GF-D8 (cell line): ENCODE measurements around the gene PDK2.

Source experiments
- DNase-seq: peaks from one replicate; lab custom pipeline; 2025; lab: John Stamatoyannopoulos, UW

Gene PDK2

DNA sequence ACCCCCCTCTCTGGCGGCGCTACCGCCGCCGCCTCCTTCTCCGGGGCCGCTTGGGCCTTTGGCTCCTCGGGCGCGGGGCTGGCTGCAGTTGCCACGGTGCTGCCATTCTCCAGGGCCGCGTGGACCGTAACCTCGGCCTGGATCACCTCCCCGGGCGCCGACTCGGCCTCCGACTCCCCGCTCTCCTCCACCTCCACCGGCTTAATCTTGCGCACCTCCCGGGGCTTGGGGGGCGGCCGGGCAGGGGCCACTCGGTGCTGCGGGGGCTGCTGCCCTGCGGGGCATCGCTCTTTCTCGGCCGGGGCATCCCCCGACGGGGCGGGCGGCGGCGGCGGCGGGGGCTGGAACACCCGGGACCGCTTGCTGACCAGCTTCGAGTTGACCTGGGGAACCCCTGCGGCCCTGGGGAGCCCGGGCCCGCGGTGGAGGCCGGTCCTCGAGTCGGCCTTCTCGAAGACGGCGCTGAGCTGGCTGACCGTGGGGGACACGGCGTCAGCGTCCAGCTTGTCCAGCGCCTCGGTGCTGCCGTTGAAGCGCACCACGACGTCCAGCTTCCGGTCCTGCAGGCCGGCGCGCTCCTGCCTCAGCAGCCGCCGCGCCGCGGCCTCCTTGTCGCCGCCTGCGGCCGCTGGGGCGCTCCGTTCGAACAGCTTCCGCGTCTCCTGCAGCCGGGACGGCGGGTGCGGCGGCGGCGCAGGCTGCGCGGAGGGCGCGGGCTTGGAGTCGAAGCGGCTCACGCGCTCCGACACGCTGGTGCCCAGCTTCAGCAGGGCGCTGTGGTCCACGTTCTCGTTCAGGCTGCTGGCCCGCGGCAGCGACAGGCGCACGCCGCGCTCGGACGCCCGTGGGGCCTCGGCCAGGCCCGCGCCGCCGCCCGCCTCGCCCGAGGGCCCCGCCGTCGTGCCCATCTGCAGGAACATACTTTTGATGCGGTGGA is 54.5 kb downstream of the PDK2 start:
- no peak for DNase-seq

DNA sequence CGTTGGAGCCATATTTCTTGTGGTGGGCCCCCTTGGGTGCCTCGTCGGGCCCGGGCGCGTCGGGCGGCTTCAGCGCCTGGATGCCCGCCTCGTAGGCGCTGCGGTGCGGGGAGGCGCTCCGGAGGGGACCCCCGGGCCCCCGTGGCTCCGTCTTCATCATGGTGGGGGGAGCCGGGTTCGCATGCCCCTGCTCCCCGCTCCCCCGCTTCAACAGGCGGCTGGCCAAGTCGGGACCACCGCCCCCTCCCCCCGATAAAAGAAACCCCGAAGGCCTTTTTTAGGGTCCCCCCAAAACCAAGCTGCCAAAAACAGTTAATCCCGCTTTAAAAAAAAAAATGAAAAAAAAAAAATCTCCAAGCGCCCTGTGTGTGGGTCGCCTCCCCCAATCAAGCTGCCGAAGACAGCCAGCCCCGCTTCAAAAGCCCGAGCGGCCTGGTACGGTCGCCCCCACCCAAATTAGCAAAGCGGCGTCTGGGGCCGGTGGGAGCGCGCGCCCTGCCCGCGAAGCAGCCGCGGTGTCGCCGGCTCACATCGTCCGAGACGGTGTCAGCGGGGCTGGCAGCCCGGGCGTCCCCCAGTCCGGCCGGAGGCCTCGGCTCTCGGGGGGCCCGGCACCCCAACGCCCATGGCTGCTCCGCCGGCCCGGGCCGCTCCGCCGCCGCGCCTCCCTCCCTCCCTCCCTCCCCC is 55.3 kb downstream of the PDK2 start, which contains the start of gene PPP1R9B:
PPP1R9B (minus strand) TSS at position 324 of the 687 bp plus-strand sequence; CDS start at position 160, 164 bp downstream.
- no peak for DNase-seq

DNA sequence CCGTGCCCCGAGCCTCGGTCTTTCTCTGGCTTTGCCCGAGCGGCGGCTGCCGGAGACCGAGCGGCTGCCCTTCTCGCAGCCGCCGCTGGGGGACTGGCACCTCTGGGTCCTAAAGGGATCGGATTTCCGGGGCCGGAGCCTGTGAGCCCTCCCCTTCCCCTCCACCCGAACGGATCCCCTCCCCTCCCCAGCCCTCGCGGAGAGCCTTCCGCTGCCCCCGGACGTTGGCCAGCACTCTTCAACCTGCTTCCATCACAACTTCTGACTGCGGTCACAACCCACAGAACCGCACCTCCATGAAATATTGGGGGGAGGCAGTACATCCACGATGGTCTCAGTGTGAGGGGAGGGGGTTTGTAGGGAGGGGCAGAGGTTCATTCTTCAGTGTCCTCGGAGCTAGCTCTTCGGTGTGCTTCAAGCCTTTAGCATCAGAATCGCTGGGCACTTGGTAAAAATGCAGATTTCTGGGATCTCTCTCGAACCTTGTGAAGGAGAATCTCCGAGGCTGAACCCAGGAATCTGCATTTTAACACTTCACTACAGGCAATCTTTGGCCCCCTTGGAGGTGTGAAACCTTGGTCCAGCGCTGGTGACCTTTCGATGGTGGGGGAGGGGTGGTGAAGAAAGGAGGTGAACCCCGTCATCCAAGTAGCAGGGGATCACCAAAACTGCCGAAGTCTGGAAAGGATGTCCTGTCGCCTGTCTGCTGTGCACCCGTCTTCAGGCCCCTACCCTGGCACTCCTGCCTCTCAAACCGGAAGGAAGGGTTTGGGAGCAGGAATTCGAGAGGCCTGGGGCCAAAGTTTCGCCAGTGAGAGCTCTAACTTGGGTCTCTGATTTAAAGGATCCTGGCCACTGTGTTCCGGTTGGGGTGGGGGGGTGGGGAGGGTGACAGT is 56.1 kb downstream of the PDK2 start:
- DNase-seq, result peak; percentile 61

DNA sequence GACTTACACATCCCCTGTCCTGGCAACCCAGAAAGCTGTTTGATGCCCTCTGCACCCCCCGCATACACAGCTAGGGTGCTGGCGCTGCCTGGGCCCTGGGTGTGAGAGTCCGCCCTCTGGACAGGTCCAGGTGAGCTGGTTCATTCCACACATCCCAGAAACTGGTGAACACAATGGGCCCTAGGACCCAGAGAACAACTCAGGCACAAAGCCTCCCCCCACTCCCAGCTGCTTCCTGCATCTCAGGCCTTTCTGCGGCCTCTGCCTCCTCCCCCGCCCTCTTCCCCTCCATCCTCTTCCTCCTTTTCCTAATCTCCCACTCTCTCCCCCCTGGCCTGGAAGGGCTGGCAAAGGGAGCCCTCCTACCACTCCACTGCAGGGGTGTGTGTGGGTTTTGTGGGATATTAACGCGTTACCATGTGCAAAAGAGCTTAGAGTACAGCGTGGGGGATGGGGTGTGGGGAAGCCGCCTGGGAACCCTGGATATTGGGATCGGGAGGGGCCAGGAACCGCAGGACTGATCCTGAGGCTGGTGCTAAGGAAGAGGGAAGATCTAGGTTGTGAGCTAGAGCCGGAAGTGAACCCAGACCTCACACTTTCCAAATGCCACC is 56.9 kb downstream of the PDK2 start:
- DNase-seq, result peak; percentile 39

DNA sequence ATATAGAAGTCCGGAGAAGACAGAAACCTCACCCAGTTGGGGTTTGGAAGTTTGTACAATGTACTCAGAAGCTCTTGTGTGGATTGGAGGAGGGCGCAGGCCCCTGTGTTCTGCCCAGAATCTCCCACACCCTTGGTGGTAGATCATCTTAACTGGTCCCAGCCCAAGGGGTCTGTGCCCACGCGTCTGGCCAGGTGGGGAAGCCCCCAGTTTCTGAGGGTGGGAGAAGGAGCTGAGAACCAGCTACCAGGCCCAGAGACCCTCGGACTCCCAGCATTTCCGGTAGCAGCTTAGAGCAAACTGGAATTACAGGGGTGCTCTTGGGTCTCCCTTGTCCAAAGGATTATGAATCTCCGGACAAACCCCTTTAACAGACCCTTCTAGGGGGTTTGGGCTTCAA is 57.6 kb downstream of the PDK2 start:
- no peak for DNase-seq

DNA sequence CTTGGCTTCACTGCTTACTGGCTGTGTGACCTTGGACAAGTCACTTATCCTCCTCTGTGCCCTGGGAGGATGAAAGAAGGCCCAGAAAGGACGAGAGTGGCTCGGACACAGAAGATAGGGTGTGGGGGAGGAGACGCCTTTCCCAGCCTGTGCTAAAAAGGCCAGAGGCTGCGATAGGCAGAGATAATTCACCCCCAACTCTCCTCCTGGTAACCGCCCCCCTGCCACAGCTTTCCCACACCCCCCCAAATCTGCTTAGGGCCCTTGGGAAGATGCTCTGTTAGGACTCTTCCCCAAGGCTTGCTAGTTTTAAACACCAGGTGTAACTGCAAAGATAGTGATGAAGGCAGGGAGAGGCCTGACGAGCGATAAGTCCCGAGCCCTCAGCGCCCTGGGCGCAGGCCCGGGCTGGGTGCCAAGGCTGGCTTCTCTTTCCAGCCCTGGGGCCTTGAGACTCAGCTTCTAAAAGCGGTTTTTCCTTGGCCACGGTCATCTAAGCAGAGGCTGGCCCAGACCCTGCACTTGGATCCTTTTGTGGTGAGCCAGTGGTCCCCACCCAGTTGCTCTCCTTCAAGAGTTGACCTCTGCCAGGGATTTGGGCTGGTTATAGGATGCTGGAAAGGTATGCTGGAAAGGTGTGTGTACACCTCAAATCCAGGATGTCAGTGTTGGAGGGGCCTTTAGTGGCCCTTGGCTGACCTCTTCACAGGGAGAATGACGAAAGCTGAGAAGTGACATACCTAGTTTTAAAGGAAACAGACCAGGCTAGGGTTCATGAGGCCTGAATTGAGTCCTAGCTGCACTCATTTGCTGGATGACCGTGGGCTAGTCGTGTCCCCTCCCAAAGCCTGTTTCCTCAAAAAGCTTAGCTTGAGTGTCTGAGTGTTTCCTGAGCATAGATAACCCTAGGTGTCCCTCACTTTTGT is 58.8 kb downstream of the PDK2 start:
- no peak for DNase-seq

DNA sequence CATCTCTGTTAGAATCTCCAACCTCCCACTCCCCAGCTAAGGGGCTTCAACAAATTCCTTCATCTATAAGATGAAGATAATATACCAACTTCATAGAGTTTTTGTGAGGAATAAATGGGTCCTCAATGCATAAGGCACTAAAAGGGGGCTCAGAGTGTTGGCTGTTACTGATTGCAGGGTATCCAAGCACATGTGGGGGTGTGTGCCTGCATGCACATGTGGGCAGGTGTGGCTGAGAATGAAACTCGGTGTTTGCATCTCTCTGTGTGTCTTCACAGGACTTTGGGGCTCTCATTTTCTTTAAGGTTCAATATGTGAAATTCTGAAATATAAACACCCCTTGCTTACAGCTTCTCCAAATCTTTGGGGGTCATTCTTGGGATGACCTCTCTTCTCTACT is 59.5 kb downstream of the PDK2 start:
- DNase-seq, result no peak

DNA sequence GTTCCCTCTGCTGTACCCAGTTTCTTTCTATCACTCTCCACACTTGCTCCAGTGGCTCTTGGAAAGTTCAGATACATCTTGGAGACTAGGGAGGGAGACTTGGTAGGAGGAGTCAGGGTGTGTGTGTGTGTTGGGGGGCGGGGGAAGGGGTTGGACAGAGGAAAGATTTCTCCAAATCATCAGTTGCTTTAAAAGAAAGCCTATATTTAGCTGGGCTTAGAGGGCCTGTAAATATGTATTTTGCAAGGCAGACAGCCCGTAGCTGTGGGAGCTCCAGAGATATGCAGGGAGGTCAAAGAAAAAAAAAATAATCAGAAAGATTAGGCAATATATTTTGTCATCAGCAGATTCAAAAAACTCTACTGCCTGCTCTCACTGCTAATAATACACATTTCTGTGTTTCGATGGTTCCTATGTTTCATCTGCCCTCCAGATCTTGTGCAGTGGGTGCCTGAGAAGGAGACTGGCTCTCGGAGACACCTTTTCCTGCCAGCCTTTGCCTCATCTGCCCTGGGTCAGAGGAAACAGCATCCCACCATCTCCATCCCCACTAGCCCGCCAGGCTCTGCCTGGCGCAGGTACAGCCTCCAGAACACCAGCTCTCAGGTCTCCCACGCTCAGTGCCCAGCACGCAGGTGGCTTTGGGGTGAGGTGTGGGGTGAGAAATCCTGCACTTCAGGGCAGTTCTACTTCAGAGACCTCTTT is 60.1 kb downstream of the PDK2 start:
- DNase-seq, result no peak

DNA sequence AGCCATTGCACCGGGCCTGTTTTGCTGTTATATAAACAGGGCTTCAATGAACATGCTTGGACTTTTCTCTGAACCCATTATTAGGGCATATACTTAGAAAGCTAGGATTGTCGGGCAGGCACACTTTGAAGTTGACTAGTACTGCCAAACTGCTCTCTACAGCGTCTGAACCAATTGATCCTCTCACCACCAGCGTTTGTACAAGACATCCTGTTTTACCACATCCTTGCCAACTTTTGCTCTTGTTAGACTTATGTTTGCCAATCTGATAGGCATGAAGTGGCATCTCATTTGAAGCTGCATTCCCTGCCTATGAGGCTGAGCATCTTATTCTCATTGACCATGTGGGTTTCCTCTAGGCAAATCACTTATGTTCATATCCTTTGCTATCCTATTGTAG is 62.7 kb downstream of the PDK2 start:
- DNase-seq, result no peak

DNA sequence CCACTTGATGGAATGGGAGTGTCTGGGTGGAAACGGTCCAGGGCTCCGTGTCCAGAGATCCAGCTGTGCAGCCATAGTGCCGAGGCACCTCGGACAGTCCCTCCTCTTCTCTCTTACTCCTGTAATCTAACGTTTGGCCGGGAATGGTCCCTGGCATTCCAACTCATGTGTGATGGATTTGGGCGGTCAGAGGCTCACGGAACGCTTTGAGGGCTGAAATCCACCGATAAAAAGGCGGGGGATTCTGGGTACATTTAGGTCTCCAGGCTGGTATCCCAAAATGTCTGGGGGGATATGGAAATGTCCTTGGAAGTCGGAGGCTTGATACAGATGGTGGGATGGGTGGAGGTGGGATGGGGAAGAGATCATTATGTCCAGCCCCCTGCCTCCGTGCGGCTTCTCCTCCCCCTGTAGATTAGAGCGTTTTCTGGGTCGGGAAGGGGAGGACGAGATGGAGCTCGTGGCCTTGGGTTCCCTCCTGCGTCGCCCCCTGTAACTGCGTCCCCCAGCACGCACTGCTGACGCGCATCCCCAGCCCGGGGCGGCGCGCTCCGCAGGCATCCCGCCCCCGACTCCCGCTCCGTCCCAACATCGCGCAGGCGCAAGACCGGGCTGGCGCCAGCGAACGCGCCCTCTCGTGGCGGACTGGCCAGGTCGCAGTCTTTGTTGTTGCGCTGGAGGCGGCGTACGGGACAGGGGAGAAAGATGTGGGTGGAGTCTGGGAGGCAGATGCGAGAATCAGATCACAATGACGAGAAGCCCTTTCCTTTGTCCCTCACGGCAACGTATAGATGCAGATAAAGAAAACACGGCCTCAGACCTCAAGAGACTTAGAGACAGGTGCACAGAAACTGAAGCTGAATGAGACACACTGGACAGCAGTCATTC is 66.1 kb downstream of the PDK2 start:
- peak; percentile 26 for DNase-seq
